Measurements from ENCODE around the gene TSR3.

- no peak for TF ChIP-seq POLR2A (IDR thresholded peaks at IDR 0.05)
- TF ChIP-seq CTCF (IDR thresholded peaks at IDR 0.05) = peak in 1 of 6 experiments; percentile 18
Observed at GRCh38 chr16:1330931-1331711, 20.6 kb downstream of the TSR3 start.

Measured in adrenal gland (tissue), 5 donors.